Measurements from ENCODE around the gene CASR. TPM values are rescaled to one million over a fixed set of nuclear protein-coding genes. Genes with fewer than 3 reads are reported as not detected.

Gene CASR
- total RNA-seq, 1 experiment from 2014 or later, result not detected

DNA sequence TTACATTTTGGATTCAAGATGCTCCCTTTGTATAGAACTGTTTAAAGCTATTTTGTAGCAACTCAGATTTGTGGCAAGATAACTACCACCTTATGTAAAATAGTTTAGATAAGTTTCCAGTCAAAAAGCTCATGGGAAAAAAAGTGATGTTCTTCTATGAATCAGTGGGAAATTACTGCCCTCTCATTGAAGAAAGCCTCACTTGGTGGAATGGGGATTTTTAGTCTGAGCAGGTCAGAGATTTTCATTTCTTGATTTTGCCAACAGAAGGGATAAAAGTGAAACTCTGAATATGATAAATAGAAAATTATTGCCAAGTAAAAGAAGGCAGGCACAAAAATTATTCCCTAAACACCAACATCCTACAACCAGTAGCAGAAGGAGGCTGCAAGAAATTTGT is 115.7 kb downstream of the CASR start:
- ATAC-seq, result no peak
- Histone ChIP-seq H3K9me3 (ENCODE audit: low read length) (no peaks in the 10 kb centered on the region), H3K27me3 (ENCODE audit: low read length) (no peaks in the 10 kb centered on the region), H3K9ac (ENCODE audit: low read length) (no peak overlapping the region), H3K27ac (ENCODE audit: low read length) (no peak overlapping the region), H3K4me2 (ENCODE audit: low read length) (no peak overlapping the region), H3K79me2 (ENCODE audit: low read length) (no peaks in the 10 kb centered on the region), H3K4me3 (ENCODE audit: low read length) (no peak overlapping the region), H4K20me1 (ENCODE audit: low read length) (no peaks in the 10 kb centered on the region), H2AFZ (ENCODE audit: low read length) (no peak overlapping the region), H3K36me3 (ENCODE audit: low read depth, low read length) (no peaks in the 10 kb centered on the region), H3F3A (ENCODE audit: low read length, unreplicated experiment) (no peaks in the 10 kb centered on the region), H3K4me1 (ENCODE audit: insufficient read depth, low read length) (peaks cover 8% of the 10 kb centered on the region), H3K9me2 (replicated peaks; ENCODE audit: low read length) (no peaks in the 10 kb centered on the region)
- POLR2A ChIA-PET (ENCODE audit: unreplicated experiment), result no interaction called here
- CTCF ChIA-PET, result no interaction called here
- TF ChIP-seq, protein P1, sequence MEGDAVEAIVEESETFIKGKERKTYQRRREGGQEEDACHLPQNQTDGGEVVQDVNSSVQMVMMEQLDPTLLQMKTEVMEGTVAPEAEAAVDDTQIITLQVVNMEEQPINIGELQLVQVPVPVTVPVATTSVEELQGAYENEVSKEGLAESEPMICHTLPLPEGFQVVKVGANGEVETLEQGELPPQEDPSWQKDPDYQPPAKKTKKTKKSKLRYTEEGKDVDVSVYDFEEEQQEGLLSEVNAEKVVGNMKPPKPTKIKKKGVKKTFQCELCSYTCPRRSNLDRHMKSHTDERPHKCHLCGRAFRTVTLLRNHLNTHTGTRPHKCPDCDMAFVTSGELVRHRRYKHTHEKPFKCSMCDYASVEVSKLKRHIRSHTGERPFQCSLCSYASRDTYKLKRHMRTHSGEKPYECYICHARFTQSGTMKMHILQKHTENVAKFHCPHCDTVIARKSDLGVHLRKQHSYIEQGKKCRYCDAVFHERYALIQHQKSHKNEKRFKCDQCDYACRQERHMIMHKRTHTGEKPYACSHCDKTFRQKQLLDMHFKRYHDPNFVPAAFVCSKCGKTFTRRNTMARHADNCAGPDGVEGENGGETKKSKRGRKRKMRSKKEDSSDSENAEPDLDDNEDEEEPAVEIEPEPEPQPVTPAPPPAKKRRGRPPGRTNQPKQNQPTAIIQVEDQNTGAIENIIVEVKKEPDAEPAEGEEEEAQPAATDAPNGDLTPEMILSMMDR (conservative IDR thresholded peaks at IDR 0.05; ENCODE audit: low read depth, low read length), result no peak
- TF ChIP-seq EZH2 (IDR thresholded peaks at IDR 0.05; ENCODE audit: low read length, unreplicated experiment) (no peak), EZH2phosphoT487 (IDR thresholded peaks at IDR 0.05; ENCODE audit: borderline replicate concordance, low read length) (no peak)
- BruUV-seq (replicated peaks), result no TSS peak
- no peak for DNase-seq
- intact Hi-C loops (cut with micrococcal nuclease), result no loop called here

DNA sequence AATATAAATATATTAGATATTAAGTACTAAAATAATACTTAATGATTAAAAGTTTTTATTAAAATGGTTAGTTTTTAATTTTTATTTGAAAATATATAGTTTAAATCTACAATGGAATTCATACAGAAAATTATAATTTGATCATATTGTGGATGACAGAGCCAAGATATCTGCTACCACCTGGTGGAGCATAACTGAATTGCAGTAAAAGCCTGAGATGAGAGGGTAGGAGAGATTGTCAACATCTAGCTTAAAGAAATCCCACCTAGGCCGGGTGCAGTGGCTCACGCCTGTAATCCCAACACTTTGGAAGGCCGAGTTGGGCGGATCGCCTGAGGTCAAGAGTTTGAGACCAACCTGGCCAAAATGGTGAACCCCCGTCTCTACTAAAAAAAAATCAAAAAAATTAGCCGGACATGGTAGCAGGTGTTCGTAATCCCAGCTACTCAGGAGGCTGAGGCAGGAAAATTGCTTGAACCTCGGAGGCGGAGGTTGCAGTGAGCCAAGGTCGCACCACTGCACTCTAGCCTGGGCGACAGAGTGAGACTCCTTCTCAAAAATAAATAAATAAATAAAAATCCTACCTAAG is 116.5 kb downstream of the CASR start:
- no peak overlapping the region for H3K4me2 ChIP-seq (ENCODE audit: low read length)

More for the DNA sequence above, 116.5 kb downstream of the CASR start:
- H3K9ac ChIP-seq (ENCODE audit: low read length), result no peak overlapping the region
- no peaks in the 10 kb centered on the region for H3K79me2 ChIP-seq (ENCODE audit: low read length)
- no peaks in the 10 kb centered on the region for H3K9me2 ChIP-seq (replicated peaks; ENCODE audit: low read length)
- H3K27me3 ChIP-seq (ENCODE audit: low read length), result no peaks in the 10 kb centered on the region
- no peak for TF ChIP-seq EZH2phosphoT487 (IDR thresholded peaks at IDR 0.05; ENCODE audit: borderline replicate concordance, low read length)
- TF ChIP-seq, protein P1 (conservative IDR thresholded peaks at IDR 0.05; ENCODE audit: low read depth, low read length), result peak; percentile 70
- TF ChIP-seq EZH2 (IDR thresholded peaks at IDR 0.05; ENCODE audit: low read length, unreplicated experiment), result no peak
- H3K4me1 ChIP-seq (ENCODE audit: insufficient read depth, low read length), result peaks cover 6% of the 10 kb centered on the region
- BruUV-seq (replicated peaks), result no TSS peak
- intact Hi-C loops (cut with micrococcal nuclease), result loop anchor here (1.0 kb wide), 1 partner anchor 754 kb away; no protein-coding TSS in a partner anchor
- H3K4me3 ChIP-seq (ENCODE audit: low read length), result no peak overlapping the region
- CTCF ChIA-PET, result interaction anchor here (0.6 to 1.2 kb wide), 4 partner anchors 56 to 754 kb away, joined by 3 to 15 read pairs (median 6); partner anchors contain the start of gene POLQ
- H3K36me3 ChIP-seq (ENCODE audit: low read depth, low read length), result no peaks in the 10 kb centered on the region
- H3K9me3 ChIP-seq (ENCODE audit: low read length), result no peaks in the 10 kb centered on the region
- no peaks in the 10 kb centered on the region for H4K20me1 ChIP-seq (ENCODE audit: low read length)
- no peak overlapping the region for H2AFZ ChIP-seq (ENCODE audit: low read length)
- H3K27ac ChIP-seq (ENCODE audit: low read length), result no peak overlapping the region
- ATAC-seq (peak; percentile 70), DNase-seq (peak; percentile 82)
- POLR2A ChIA-PET (ENCODE audit: unreplicated experiment), result interaction anchor here (0.7 kb wide), 1 partner anchor 672 kb away, joined by 3 read pairs; no protein-coding TSS in a partner anchor
- no peaks in the 10 kb centered on the region for H3F3A ChIP-seq (ENCODE audit: low read length, unreplicated experiment)

All from PC-3 (cell line).